NCI-H1048 (cell line): ENCODE measurements around the gene RAG2.
"Not testable (repeated sequence)": the region's sequence is repeated elsewhere in the genome, so short reads cannot be mapped to it uniquely, and the experiment has no call there.

Experiments
- DNase-seq: peaks from one replicate; lab custom pipeline; 2025; lab: John Stamatoyannopoulos, UW

Gene RAG2

DNA sequence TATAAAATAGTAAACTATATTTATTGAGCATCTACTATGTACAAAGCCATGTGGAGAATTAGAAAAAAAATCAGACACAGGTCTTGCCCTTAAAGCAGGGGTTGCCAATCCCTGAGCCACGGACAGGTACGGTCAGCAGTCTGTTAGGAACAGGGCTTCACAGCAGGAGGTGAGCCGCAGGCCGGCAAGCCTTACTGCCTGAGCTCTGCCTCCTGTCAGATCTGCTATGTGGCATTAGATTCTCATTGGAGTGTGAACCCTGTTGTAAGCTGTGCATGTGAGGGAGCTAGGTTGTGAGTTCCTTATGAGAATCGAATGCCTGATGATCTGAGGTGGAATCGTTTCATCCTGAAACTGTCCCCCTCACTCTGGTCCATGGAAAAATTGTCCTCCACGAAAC, 2.1 kb upstream of the RAG2 start:
- DNase-seq: no peak

DNA sequence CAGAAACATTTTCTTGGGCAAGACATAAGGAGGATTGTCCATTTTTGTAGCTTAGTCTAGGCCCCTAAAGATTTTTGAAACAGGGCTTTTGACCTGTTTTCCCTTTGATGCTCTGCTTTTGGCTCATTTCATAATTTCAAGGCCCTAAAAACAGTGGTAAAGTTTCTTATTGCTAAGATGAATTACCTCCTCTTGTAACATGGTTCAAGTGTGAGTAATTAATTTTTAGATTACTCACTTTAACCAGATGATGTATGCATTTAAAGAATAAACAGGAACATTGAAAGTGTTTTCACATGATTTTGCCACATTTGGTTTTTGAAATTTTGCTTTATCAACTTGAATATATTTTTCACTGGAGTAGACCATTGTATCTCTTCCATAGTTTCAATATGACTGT, 1.2 kb downstream of the RAG2 start:
- no peak for DNase-seq

DNA sequence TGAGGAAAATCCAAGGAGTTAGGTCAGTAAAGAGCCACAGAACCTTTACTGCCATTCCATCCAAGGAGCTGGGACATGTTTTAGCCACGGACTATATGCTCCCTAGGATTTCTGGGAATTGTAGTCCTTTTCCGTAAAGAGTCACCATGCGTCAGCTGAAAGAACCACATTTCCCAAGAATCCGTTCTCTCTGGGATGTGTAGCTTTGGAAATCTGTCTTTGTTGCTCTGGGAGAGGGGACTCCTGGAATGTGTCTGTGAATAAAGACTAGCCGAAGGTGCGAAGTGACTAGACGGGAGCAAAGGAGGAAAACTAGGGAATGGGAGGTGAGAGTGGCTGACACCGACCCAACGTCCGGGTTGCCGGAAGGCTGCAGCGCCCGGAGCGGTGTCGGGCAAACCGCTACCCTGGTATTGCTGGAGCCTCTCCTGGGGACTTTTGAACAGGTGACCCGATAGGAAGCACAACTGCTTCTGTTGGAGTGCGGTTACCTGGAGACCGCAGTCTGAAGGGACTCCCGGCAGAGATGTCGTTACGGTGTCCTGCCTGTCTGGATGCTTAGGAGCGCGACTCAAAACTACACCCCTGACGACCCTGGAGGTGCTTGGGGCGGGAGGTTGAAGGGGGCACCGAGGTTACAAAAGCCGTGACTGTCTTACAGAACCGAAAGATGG, 3.6 kb downstream of the RAG2 start, which contains the start of gene IFTAP:
IFTAP (plus strand) TSS at position 187 of the 674 bp plus-strand sequence. CDS start 15,602 bp downstream, outside the sequence.
- peak; percentile 74 for DNase-seq

DNA sequence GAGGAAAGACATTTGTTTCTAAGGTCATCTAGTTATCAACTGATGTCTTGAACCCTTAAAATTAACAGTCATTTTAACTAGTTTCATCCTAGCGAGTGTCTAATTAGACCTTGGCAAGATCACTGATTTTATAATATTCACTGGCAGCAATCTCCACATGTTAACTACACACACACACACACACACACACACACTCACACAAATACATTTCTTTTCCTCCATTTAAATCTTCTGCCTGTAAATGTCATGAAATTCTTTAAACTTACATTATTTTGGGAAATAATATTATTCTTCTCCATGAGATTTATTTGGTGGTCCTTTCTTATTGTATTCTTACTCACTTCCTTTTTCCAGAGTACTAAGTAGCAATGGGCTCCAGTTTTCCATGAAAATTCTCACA, 6.6 kb downstream of the RAG2 start:
- DNase-seq: no peak

DNA sequence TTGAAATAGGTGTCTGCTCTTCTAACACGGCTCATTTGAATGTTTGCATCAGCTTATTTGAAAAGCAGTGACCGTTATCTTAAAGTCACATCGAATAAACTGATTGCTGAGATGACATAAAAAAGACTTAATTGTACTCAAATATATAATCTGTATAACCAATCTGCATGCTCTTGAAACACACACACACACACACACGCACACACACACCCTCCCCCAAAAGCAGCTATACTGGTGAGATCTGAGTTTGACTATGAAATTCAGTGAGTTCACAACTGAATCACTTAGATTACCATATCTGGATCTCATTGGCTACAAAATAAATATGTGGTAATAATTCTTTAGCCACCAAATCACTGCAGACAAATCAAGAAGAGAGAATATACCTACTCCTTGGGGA, 7.5 kb downstream of the RAG2 start:
- no peak for DNase-seq

DNA sequence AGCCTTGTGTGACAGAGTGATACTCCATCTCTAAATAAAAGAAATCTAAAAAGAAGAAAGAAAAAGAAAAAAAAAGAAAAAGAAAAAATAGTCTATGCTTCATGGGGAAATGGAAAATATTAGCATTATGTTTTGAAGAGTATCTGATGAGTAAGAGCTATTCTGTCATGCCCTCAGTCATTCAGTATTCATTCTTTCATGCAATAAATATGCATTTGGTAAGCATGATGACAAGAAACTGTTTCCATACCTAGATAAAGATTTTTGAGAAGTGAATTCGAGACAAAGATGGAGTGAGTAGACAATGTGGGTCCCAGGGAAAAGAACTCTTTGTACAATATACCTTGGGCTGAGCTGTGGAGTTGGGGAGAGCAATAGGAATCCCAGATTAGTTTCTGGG, 9.9 kb downstream of the RAG2 start:
- no peak for DNase-seq

DNA sequence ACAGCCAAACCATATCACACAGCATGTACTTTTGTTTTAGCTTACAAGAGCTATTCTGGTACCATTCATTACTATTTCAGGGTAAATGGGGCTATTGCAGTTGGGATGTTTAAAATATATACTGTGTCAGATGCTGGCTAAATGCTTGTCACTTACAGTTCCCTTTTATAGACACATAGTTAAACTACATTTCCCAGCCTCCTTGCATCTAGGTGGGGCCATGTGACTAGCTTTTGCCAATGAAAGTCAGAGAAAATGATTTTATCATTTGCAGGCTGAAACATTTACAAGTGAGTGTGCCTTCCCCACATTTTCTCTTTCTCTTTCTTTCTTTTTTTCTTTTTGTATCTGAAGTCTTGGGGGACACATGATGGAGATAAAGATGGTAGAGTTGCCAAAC, 11.5 kb downstream of the RAG2 start:
- no peak for DNase-seq

DNA sequence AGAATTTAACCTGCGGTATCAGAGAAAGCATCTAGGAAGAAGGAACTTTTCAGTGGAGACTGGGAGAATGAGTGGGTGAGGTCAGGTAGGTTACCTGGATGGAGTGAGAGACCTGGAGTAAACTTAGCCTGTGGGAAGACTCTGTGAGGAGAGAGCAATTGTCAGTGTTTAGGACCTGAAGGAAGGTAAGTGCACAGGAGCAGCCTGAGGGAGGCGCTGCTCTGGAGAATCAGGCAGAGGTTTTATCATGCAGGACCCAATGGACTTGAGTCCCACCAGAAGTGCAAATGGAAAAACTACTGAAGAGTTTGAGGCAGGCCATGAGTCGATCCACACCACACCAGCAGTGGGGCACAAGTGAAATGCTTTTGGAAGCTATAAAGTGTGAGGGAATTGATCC, 14.4 kb downstream of the RAG2 start:
- no peak for DNase-seq

DNA sequence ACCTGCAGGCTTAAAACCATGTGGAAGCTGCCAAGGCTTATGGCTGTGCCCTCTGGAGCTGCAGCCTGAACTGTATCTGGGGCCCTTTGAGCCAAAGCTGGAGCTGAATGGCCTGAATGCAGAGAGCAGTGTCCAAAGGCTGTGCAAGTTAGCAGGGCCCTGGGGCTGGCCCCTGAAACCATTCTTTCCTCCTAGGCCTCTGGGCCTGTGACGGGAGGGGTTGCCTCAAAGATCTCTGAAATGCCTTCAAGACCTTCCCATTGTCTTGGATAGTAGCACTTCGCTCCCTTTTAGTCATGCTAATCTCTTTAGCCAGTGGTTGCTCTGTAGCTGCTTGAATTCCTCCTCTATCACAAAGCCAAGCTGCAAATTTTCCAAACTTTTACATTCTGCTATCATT, 16.5 kb downstream of the RAG2 start:
- no peak for DNase-seq

DNA sequence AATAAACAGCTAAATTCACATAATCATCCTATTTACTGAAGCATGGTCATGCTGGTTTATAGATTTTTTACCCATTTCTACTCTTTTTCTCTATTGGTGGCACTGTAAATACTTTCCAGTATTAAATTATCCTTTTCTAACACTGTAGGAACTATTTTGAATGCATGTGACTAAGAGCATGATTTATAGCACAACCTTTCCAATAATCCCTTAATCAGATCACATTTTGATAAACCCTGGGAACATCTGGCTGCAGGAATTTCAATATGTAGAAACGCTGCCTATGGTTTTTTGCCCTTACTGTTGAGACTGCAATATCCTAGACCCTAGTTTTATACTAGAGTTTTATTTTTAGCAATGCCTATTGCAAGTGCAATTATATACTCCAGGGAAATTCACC, 19.6 kb downstream of the RAG2 start:
- no peak for DNase-seq

DNA sequence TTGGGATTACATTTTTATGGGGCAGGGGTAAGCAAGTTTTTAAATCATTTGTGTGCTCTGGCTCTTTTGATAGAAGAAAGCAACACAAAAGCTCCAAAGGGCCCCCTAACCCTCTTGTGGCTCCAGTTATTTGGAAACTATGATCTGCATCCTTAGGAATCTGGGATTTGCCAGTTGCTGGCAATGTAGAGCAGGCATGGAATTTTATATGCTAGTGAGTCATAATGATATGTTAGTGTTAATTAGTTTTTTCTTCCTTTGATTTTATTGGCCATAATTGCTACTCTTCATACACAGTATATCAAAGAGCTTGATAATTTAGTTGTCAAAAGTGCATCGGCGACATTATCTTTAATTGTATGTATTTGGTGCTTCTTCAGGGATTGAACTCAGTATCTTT, 20.2 kb downstream of the RAG2 start:
- no peak for DNase-seq

DNA sequence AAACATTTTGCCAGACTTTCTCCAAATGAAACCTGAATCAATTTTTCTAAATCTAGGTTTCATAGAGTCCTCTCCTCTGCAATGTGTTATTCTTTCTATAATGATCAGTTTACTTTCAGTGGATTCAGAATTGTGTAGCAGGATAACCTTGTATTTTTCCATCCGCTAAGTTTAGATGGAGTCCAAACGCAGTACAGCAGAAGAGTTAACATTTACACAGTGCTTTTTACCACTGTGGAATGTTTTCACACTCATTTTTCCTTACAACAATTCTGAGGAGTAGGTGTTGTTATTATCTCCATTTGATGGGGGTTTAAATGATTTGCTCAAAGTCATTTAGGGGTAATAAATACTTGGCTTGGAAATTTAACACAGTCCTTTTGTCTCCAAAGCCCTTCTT, 20.7 kb downstream of the RAG2 start:
- no peak for DNase-seq

DNA sequence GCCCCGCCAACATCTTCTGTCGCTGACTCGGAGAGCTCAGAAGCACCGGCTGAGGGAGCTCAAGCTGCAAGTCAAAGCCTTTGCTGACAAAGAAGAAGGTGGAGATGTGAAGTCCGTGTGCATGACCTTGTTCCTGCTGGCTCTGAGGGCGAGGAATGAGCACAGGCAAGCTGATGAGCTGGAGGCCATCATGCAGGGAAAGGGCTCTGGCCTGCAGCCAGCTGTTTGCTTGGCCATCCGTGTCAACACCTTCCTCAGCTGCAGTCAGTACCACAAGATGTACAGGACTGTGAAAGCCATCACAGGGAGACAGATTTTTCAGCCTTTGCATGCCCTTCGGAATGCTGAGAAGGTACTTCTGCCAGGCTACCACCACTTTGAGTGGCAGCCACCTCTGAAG, 23.6 kb downstream of the RAG2 start:
- no peak for DNase-seq

DNA sequence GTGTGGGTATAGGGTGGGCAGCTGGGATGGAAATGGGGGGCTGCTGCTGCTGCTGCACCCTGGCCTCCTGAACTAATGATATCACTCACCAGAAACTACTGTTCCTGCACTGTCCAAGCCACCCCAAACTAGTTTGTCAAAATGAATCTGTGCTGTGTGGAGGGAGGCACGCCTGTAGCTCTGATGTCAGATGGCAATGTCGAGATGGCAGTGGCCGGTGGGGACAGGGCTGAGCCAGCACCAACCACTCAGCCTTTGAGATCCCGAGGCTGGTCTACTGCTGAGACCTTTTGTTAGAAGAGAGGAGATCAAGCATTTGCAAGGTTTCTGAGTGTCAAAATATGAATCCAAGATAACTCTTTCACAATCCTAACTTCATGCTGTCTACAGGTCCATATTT, 28.9 kb downstream of the RAG2 start:
- no peak for DNase-seq

DNA sequence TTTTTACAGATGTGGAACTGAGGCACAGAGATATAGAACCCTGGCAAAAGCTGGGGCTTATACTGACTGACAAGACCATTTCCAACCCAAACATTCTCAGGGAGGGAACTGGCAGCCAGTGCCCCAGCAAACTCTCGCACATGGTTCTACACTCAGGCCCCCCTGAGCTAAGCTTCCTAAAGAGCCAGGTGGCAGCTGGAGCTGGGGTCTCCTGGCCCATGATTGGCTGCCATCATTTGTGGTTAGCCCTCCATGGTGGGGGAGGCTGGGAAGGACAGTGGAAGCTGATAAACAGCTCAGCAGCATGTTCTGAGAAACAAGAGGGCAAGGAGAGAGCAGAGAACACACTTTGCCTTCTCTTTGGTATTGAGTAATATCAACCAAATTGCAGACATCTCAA, 30.3 kb downstream of the RAG2 start, which contains the start of gene RAG1:
RAG1 (plus strand) TSS at position 314 of the 400 bp plus-strand sequence. CDS start 5,298 bp downstream, outside the sequence.
- no peak for DNase-seq

DNA sequence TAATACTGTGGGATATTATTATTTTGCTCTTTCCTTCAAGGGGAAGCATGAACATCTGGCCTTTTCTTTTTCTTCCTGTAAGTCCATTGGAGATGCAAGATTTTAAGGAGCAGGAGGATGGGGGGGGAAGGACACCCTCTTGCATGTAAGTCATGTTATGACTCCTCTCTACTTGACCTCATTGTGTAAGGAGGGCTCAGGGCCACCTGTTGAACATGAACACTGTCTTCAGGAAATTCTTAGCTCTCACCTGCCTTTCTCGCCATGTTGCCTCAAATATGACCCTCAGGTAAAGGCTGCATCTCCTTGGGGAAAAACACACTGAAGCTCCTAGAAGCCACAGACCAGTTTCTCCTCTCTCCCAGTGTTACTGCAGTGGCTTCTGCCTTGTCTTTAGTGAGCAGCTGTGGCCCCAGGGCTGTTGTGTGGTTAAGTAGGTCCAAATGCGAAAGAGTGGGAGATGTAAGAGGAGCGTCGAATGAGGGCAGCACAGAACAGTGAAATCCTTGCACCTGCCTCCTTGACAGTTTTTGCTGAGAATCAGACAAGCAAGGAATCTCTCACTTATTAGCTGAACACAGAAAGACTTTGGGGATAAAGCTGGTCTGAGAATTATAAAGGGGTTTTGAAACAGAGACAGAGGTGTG, 31.5 kb downstream of the RAG2 start:
- no peak for DNase-seq

DNA sequence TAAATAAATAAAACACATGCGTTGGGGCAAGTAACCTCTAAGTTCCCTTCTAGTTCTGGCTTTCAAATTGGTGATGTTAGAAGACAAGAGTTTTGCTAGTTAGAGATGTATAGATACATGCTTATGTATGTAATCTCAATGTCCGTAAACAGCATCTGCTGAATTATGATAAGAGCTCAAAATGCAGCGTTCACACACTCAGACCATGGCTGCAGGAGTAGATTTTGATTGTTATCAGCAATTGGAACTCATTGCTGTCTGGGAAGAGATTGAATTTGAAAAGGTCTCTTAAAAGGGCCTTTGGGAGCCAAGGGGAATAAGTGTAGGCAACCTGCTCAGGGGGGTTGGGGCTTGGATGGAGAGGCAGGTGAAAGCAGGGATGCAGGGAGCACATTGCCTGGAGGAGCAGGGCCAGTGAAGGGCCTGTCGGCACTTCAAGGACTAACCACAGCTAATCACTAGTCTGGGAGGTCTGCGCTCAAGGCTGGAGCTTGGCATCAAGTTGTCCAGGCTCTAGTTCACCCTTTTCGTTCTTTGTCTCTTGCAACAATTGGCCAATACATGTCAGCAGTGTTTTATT, 32.9 kb downstream of the RAG2 start:
- no peak for DNase-seq

DNA sequence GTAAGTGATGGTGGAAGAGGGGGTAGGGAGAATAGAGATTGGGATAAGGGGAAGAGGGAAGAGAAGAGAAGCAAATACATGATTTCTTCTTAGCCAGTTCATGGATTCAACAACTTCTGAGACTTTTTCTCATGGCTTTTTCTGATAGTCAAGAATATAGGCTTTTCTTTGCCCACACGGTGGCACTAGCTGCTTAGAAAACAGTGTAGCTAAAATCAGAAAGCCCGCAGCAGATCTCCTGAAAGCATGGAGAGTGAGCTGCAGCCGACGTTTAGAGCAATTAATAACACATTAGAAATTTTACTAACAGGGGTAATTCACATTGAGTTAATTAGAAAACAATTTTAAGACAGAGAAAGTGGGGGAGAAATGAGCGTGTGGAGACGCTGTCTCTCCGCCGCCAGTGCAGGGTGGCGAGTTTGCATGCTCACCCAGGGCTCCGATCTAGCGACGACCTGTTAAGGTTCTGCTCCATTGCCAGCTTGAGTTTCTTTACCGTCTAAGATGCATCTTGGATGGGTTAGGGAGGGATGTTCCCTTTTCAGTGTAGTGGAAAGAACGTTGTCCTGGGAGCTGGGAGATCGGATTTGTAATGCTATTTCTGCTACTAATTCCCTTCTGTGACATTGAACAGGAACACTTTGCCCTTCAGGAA, 33.5 kb downstream of the RAG2 start:
- peak; percentile 42 for DNase-seq

DNA sequence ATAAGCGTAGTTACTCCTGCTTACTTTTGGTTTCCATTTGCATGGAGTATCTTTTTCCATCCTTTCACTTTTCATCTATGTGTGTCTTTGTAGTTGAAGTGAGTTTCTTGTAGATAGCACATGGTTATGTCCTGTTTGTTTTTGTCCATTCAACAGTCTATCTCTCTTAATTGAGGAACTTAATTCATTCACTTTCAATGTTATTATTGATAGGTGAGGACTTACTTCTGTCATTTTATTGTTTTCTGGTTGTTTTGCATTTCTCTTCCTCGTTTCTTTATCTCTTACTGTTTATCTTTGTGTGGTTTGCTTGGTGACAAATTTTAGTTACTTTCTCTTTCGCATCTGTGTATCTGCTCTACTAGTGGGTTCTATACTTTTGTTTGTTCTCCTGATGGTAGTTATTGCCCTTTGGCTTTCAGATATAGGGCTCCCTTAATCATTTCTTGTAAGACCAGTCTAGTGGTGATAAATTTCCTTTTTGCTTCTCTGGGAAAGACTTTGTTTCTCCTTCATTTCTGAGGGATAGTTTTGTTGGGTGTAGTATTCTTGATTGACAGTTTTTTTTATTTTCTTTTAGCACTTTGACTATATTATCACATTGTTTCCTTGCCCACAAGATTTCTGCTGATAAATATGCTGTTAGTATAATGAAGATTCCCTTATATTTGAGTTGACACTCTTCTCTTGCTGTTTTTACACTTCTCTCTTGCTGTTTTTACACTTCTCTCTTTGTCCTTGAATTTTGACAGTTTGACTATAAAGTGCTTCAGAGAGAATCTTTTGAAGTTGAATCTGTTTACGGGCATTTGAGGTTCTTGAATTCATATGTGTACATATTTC, 39.2 kb downstream of the RAG2 start:
- DNase-seq: no peak

DNA sequence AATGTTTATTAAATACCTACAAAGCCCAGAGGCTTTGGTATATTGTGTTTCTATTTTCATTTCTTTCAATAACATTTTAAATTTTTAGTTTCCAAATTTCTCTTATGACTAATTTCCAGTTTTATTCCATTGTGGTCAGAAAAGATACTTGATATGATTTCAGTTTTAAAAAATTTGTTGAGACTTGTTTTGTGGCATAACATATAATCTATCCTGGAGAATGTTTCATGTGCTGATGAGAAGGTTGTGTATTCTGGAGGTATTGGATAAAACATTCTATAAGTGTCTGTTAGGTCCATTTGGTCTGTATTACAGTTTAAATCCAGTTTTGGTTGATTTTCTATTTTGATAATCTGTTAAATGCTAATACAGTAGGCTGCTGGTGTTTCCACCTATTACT, 40.0 kb downstream of the RAG2 start:
- no peak for DNase-seq

DNA sequence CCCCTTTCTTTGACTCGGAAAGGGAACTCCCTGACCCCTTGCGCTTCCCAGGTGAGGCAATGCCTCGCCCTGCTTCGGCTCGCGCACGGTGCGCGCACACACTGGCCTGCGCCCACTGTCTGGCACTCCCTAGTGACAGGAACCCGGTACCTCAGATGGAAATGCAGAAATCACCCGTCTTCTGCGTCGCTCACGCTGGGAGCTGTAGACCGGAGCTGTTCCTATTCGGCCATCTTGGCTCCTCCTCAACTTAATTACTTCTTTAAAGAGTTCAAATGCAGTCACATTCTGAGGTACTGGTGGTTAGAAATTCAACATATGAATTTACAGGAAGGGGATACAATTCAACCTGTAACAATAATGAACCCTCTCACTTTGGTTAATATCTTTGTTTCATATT, 40.6 kb downstream of the RAG2 start:
- DNase-seq: not testable (repeated sequence)
